Neural progenitor cell (in vitro differentiated cells): ENCODE results near the gene PTHLH. TPM values are rescaled to one million over a fixed set of nuclear protein-coding genes. Genes with fewer than 3 reads are reported as not detected.

ENCODE experiments used
- DNase-seq: peaks from one replicate; pipeline ENCODE4 v3.0.0-alpha.2; 2016; ENCODE audit warnings: low spot score
- H2AFZ ChIP-seq: fragments of 200-600 bp; sonication (generic); replicated peaks from 2 replicates; pipeline ENCODE4 v1.6.1; 2016; ENCODE audit warnings: antibody characterized with exemption
- H3F3A ChIP-seq: fragments of 200-600 bp; sonication (generic); 2 replicates; pipeline ENCODE4 v1.6.1; 2016; ENCODE audit warnings: antibody characterized with exemption, low read depth
- H3K27ac ChIP-seq: fragments of 200-600 bp; sonication (generic); 2 replicates; pipeline ENCODE4 v1.5.1; 2016; ENCODE audit warnings: mild to moderate bottlenecking
- H3K27me3 ChIP-seq: fragments of 200-600 bp; sonication (generic); 2 replicates; pipeline ENCODE4 v1.6.1; 2016; ENCODE audit warnings: mild to moderate bottlenecking, moderate library complexity
- H3K36me3 ChIP-seq: fragments of 200-600 bp; sonication (generic); 2 replicates; pipeline ENCODE4 v1.5.1; 2016
- H3K4me1 ChIP-seq: fragments of 200-600 bp; sonication (generic); 2 replicates; pipeline ENCODE4 v1.6.1; 2016; ENCODE audit warnings: mixed run types
- H3K4me2 ChIP-seq: fragments of 200-600 bp; sonication (generic); 2 replicates; pipeline ENCODE4 v1.6.1; 2016
- H3K4me3 ChIP-seq: fragments of 200-600 bp; sonication (generic); 2 replicates; pipeline ENCODE4 v1.5.1; 2016
- H3K79me2 ChIP-seq: fragments of 200-600 bp; sonication (generic); 2 replicates; pipeline ENCODE4 v1.6.1; 2016; ENCODE audit warnings: low read depth
- H3K9ac ChIP-seq: fragments of 200-600 bp; sonication (generic); 2 replicates; pipeline ENCODE4 v1.6.1; 2016
- H3K9me3 ChIP-seq: fragments of 200-600 bp; sonication (generic); 2 replicates; pipeline ENCODE4 v1.5.1; 2016; ENCODE audit warnings: low read depth
- H4K20me1 ChIP-seq: fragments of 200-600 bp; sonication (generic); 2 replicates; pipeline ENCODE4 v1.6.1; 2016; ENCODE audit warnings: low read depth
- H3K27ac Mint-ChIP-seq: 3 replicates; pipeline ENCODE4 v1.8.0; 2021; ENCODE audit warnings: mixed read lengths
- H3K27me3 Mint-ChIP-seq: 2 replicates; pipeline ENCODE4 v1.8.0; 2022; ENCODE audit warnings: low read depth, mild to moderate bottlenecking, inconsistent platforms, moderate library complexity, mixed read lengths; ENCODE audit not compliant: insufficient read depth
- H3K36me3 Mint-ChIP-seq: 3 replicates; pipeline ENCODE4 v1.8.0; 2021; ENCODE audit warnings: mixed read lengths
- H3K4me1 Mint-ChIP-seq: 3 replicates; pipeline ENCODE4 v1.8.0; 2021; ENCODE audit warnings: mixed read lengths
- H3K4me3 Mint-ChIP-seq: 3 replicates; pipeline ENCODE4 v1.8.0; 2021; ENCODE audit warnings: mild to moderate bottlenecking, moderate library complexity, mixed read lengths
- H3K9me3 Mint-ChIP-seq: 3 replicates; pipeline ENCODE4 v1.8.0; 2020; ENCODE audit warnings: mixed read lengths
- EZH2 ChIP-seq: fragments of 200-600 bp; sonication (generic); IDR thresholded peaks from 2 replicates; pipeline ENCODE4 v1.6.1; 2017; ENCODE audit warnings: antibody characterized with exemption, mild to moderate bottlenecking, moderate library complexity
- EZH2phosphoT487 ChIP-seq: fragments of 200-600 bp; sonication (generic); IDR thresholded peaks from 2 replicates; pipeline ENCODE4 v1.6.1; 2017; ENCODE audit warnings: antibody characterized with exemption
- total RNA-seq: library from RNA; depleted of rRNA; stranded (reverse); fragments of >200 nt; gene quantifications from 2 replicates; pipeline ENCODE4 v1.2.3, GENCODE V29; 2015; ENCODE audit warnings: low replicate concordance
- TF ChIP-seq, protein P1 (sequence below): fragments of 200-600 bp; sonication (generic); IDR thresholded peaks from 2 replicates; pipeline ENCODE4 v1.5.1; 2017; ENCODE audit warnings: antibody characterized with exemption, mild to moderate bottlenecking

The PTHLH gene
- total RNA-seq, 1 donor from 2014 or later, result not detected

DNA sequence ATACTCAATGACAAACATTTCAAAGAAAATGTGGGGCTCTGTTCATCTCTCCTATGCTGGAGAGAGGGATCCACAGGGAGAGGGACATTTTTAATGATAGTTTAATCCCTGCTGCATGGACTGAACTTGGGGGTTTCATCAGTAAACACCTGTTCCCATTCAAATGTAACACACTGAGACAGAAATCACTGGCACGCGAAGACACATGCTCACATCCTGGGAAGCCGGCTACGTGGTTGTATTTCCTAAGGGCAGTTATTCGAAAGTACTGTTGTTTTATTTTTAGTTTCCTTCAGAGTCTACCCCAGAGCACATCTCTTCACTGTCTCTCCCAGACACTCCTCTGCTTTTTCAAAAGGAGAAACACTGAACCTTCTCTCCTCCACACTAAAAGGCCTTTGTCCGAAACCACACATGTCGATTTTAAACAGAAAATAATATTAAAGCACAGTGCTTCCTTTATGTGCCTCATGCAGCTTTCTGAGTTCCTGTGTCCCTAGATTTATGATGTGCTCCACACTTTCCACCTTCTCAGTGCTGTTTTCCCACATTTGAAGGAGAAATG is 52.8 kb downstream of the PTHLH start:
- Histone ChIP-seq H2AFZ (no peak overlapping the region), H3K36me3 (no peaks in the 10 kb centered on the region), H3K9me3 (no peaks in the 10 kb centered on the region), H3K4me2 (no peak overlapping the region), H3K27me3 (no peaks in the 10 kb centered on the region), H3K79me2 (no peaks in the 10 kb centered on the region), H4K20me1 (no peaks in the 10 kb centered on the region), H3K4me3 (no peak overlapping the region), H3K9ac (no peak overlapping the region), H3K27ac (no peak overlapping the region), H3K4me1 (no peaks in the 10 kb centered on the region), H3F3A (no peaks in the 10 kb centered on the region)
- peaks cover 3% of the 10 kb centered on the region for H3K27me3 Mint-ChIP-seq
- H3K9me3 Mint-ChIP-seq, result peaks cover 2% of the 10 kb centered on the region
- TF ChIP-seq EZH2 (no peak), EZH2phosphoT487 (no peak)
- TF ChIP-seq, protein P1, sequence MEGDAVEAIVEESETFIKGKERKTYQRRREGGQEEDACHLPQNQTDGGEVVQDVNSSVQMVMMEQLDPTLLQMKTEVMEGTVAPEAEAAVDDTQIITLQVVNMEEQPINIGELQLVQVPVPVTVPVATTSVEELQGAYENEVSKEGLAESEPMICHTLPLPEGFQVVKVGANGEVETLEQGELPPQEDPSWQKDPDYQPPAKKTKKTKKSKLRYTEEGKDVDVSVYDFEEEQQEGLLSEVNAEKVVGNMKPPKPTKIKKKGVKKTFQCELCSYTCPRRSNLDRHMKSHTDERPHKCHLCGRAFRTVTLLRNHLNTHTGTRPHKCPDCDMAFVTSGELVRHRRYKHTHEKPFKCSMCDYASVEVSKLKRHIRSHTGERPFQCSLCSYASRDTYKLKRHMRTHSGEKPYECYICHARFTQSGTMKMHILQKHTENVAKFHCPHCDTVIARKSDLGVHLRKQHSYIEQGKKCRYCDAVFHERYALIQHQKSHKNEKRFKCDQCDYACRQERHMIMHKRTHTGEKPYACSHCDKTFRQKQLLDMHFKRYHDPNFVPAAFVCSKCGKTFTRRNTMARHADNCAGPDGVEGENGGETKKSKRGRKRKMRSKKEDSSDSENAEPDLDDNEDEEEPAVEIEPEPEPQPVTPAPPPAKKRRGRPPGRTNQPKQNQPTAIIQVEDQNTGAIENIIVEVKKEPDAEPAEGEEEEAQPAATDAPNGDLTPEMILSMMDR, result no peak
- no peaks in the 10 kb centered on the region for H3K4me1 Mint-ChIP-seq
- peak overlapping the region; percentile 32 for H3K27ac Mint-ChIP-seq
- no peaks in the 10 kb centered on the region for H3K36me3 Mint-ChIP-seq
- no peak for DNase-seq
- no peak overlapping the region for H3K4me3 Mint-ChIP-seq

DNA sequence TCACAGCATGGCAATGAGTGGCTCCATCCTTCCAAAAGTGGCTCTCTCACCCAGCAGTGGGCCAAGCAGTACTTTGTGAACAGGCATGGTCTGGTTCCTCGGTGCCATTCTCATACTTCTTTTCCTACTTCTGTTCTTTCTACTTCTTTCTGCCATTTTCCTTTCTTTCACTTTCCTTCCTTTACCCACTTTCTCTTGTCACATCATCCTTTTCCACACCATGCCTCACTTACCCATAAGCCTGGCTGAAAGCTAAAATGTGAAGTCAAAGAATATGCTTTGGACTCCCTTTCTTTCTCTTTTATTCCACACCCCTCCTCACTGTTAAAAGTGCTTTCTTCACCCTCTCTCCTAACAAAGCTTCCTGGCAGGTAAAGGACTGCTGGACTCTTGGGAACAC is 57.0 kb downstream of the PTHLH start:
- H3K9me3 ChIP-seq, result no peaks in the 10 kb centered on the region
- H3K4me3 Mint-ChIP-seq, result no peak overlapping the region

DNA sequence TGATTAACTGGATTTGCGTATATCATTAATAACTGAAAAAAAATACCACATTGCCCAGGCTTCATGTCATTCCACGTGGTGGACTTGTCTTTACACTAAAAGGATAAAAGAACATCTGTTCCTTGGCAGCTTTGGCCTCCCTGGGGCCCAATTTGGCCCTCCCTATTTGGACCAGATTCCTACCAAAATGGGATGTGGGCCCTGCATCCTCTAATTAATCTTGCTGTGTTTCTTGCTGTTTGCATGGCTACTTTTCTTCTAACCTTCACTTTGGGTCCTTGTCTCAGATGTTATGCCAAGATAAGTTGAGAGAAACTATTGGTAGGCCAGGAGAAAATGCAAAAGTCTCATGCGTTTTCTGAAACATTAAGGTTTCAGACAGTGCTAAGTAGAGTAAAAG is 57.5 kb downstream of the PTHLH start:
- H3K27me3 ChIP-seq, result no peaks in the 10 kb centered on the region
- no peak for DNase-seq
- H3K4me3 Mint-ChIP-seq, result no peak overlapping the region

More for the DNA sequence above, 57.0 kb downstream of the PTHLH start:
- Histone ChIP-seq H3K4me1 (no peaks in the 10 kb centered on the region), H3K9ac (no peak overlapping the region), H3F3A (no peaks in the 10 kb centered on the region), H4K20me1 (no peaks in the 10 kb centered on the region), H2AFZ (no peak overlapping the region), H3K36me3 (no peaks in the 10 kb centered on the region), H3K27ac (no peak overlapping the region), H3K4me2 (no peak overlapping the region), H3K27me3 (no peaks in the 10 kb centered on the region), H3K79me2 (no peaks in the 10 kb centered on the region), H3K4me3 (no peak overlapping the region)
- Mint-ChIP-seq H3K36me3 (no peaks in the 10 kb centered on the region), H3K27ac (no peak overlapping the region), H3K4me1 (no peaks in the 10 kb centered on the region), H3K27me3 (peaks cover 3% of the 10 kb centered on the region), H3K9me3 (peaks cover 2% of the 10 kb centered on the region)
- DNase-seq, result no peak
- TF ChIP-seq EZH2, result no peak
- TF ChIP-seq, protein P1, result no peak
- TF ChIP-seq EZH2phosphoT487, result no peak

More for the DNA sequence above, 57.5 kb downstream of the PTHLH start:
- H3K9ac ChIP-seq, result no peak overlapping the region
- Mint-ChIP-seq H3K9me3 (peaks cover 2% of the 10 kb centered on the region), H3K4me1 (no peaks in the 10 kb centered on the region), H3K36me3 (no peaks in the 10 kb centered on the region), H3K27ac (no peak overlapping the region), H3K27me3 (peaks cover 3% of the 10 kb centered on the region)
- no peak overlapping the region for H3K27ac ChIP-seq
- H3K4me2 ChIP-seq, result no peak overlapping the region
- no peaks in the 10 kb centered on the region for H4K20me1 ChIP-seq
- no peak for TF ChIP-seq EZH2phosphoT487
- no peak for TF ChIP-seq EZH2
- TF ChIP-seq, protein P1, result no peak
- no peaks in the 10 kb centered on the region for H3K9me3 ChIP-seq
- H3F3A ChIP-seq, result no peaks in the 10 kb centered on the region
- H3K36me3 ChIP-seq, result no peaks in the 10 kb centered on the region
- H3K79me2 ChIP-seq, result no peaks in the 10 kb centered on the region
- H2AFZ ChIP-seq, result no peak overlapping the region
- H3K4me3 ChIP-seq, result no peak overlapping the region
- H3K4me1 ChIP-seq, result no peaks in the 10 kb centered on the region
